A673 (cell line): ENCODE results near the gene DPH7. TPM values are rescaled to one million over a fixed set of nuclear protein-coding genes. Genes with fewer than 3 reads are reported as not detected.

Source experiments
- BruUV-seq: library from RNA; stranded (reverse); fragments of 400-500 nt; replicated peaks from 2 replicates; lab custom pipeline; 2021; lab: Mats Ljungman, UMichigan
- CTCF ChIA-PET: fragments of 300-600 bp; sonication (Branson Sonifier 250); formaldehyde crosslinking; loops from one replicate; lab custom pipeline; 2022; ENCODE audit warnings: antibody characterized with exemption; lab: Charles Lee
- POLR2A ChIA-PET: fragments of 300-600 bp; sonication (Branson Sonifier 250); formaldehyde crosslinking; loops from one replicate; lab custom pipeline; 2022; ENCODE audit warnings: antibody characterized with exemption; ENCODE audit not compliant: low non-redundant PET; lab: Charles Lee
- DNase-seq: peaks from one replicate; pipeline ENCODE4 v3.0.0-alpha.2; 2015; ENCODE audit warnings: low spot score
- H3K27ac ChIP-seq: fragments of 200-600 bp; sonication (generic); 2 replicates; pipeline ENCODE4 v1.5.1; 2016; ENCODE audit warnings: mixed run types, low read depth, mild to moderate bottlenecking, mixed read lengths, antibody characterized with exemption, low read length; ENCODE audit not compliant: poor library complexity, severe bottlenecking
- H3K27me3 ChIP-seq: fragments of 200-600 bp; sonication (generic); replicated peaks from 2 replicates; pipeline ENCODE4 v1.6.1; 2017; ENCODE audit warnings: mixed run types, low read depth, mild to moderate bottlenecking, mixed read lengths, antibody characterized with exemption, low read length; ENCODE audit not compliant: insufficient read depth, poor library complexity
- H3K36me3 ChIP-seq: fragments of 200-600 bp; sonication (generic); 2 replicates; pipeline ENCODE4 v1.6.1; 2016; ENCODE audit warnings: mixed run types, mild to moderate bottlenecking, mixed read lengths, antibody characterized with exemption, low read length; ENCODE audit not compliant: insufficient read depth, poor library complexity, severe bottlenecking
- H3K4me1 ChIP-seq: fragments of 200-600 bp; sonication (generic); 2 replicates; pipeline ENCODE4 v1.6.1; 2017; ENCODE audit warnings: mixed run types, mild to moderate bottlenecking, mixed read lengths, antibody characterized with exemption, low read length; ENCODE audit not compliant: insufficient read depth, poor library complexity, severe bottlenecking
- H3K4me3 ChIP-seq: fragments of 200-600 bp; sonication (generic); 2 replicates; pipeline ENCODE4 v1.5.1; 2016; ENCODE audit warnings: low read depth, mixed run types, mild to moderate bottlenecking, mixed read lengths, low read length; ENCODE audit not compliant: poor library complexity, severe bottlenecking
- H3K9me3 ChIP-seq: fragments of 200-600 bp; sonication (generic); 2 replicates; pipeline ENCODE4 v1.6.1; 2016; ENCODE audit warnings: mixed run types, low read depth, mild to moderate bottlenecking, mixed read lengths, antibody characterized with exemption, low read length; ENCODE audit not compliant: poor library complexity, severe bottlenecking
- CTCF ChIP-seq: fragments of 300-800, 200-600 bp; sonication (generic); conservative IDR thresholded peaks from 2 replicates; pipeline ENCODE4 v1.5.1; 2017; ENCODE audit warnings: low read depth, mild to moderate bottlenecking, antibody characterized with exemption, low read length, moderate library complexity, mixed read lengths
- EZH2 ChIP-seq: fragments of 200-600 bp; sonication (generic); IDR thresholded peaks from 2 replicates; pipeline ENCODE4 v1.6.1; 2017; ENCODE audit warnings: borderline replicate concordance, low read depth, mild to moderate bottlenecking, mixed read lengths, antibody characterized with exemption, low read length; ENCODE audit not compliant: poor library complexity, severe bottlenecking
- intact Hi-C: fragments of 100-400 bp; cut with micrococcal nuclease; formaldehyde crosslinking; loops from one replicate; pipeline ENCODE4 v1.10.0; 2022; ENCODE audit not compliant: unreplicated experiment
- total RNA-seq: library from RNA; stranded (reverse); gene quantifications from 2 replicates; pipeline ENCODE4 v1.2.3, GENCODE V29; 2021

The DPH7 gene
- total RNA-seq, 1 experiment from 2014 or later, result 56.9 TPM

- H3K9me3 ChIP-seq, result no peaks in the 10 kb centered on the region
- ChIA-PET POLR2A (no interaction called here), CTCF (interaction anchor here (0.6 kb wide), 1 partner anchor 197 kb away, joined by 4 read pairs; the partner anchor contains the start of gene EXD3)
- TF ChIP-seq EZH2 (no peak), CTCF (no peak)
- H3K4me3 ChIP-seq, result peak overlapping the region; percentile 68
- H3K27ac ChIP-seq, result peak overlapping the region; percentile 73
- DNase-seq, result peak; percentile 55
- H3K4me1 ChIP-seq, result peaks cover 6% of the 10 kb centered on the region
- no TSS peak for BruUV-seq
- intact Hi-C loops, result no loop called here
- H3K27me3 ChIP-seq, result no peaks in the 10 kb centered on the region
- H3K36me3 ChIP-seq, result peaks cover 20% of the 10 kb centered on the region
Measured at GRCh38 chr9:137619240-137620047, 40.7 kb upstream of the DPH7 start.

GRCh38 chr9:137618105-137619067 lies 39.7 kb upstream of the DPH7 start, which contains the start of gene EHMT1:
Gene EHMT1 (plus strand): TSS chr9:137619005. CDS start chr9:137619029, 24 bp downstream.
- peaks cover 6% of the 10 kb centered on the region for H3K4me1 ChIP-seq
- CTCF ChIA-PET, result interaction anchor here (0.6 kb wide), 1 partner anchor 9 kb away, joined by 6 read pairs; no protein-coding TSS in a partner anchor
- TSS peak; percentile 74 for BruUV-seq
- no peaks in the 10 kb centered on the region for H3K9me3 ChIP-seq
- TF ChIP-seq EZH2 (no peak), CTCF (no peak)
- intact Hi-C loops, result no loop called here
- no peaks in the 10 kb centered on the region for H3K27me3 ChIP-seq
- H3K27ac ChIP-seq, result peak within 1 kb of the TSS; percentile 92
- peak; percentile 92 for DNase-seq
- peak within 1 kb of the TSS; percentile 99 for H3K4me3 ChIP-seq
- H3K36me3 ChIP-seq, result peaks cover 29% of the 10 kb centered on the region
- POLR2A ChIA-PET, result interaction anchor here (0.6 kb wide), 1 partner anchor 62 kb away, joined by 3 read pairs; no protein-coding TSS in a partner anchor

GRCh38 chr9:137615387-137615871 lies 36.7 kb upstream of the DPH7 start:
- CTCF ChIA-PET, result no interaction called here
- intact Hi-C loops, result no loop called here

More at GRCh38 chr9:137615387-137615871, 36.7 kb upstream of the DPH7 start:
- no peak for TF ChIP-seq EZH2
- no peak for TF ChIP-seq CTCF
- H3K4me1 ChIP-seq, result peaks cover 4% of the 10 kb centered on the region
- no peak for DNase-seq
- no peak overlapping the region for H3K4me3 ChIP-seq
- no TSS peak for BruUV-seq
- H3K27ac ChIP-seq, result no peak overlapping the region
- H3K9me3 ChIP-seq, result no peaks in the 10 kb centered on the region
- POLR2A ChIA-PET, result no interaction called here
- peaks cover 31% of the 10 kb centered on the region for H3K36me3 ChIP-seq
- H3K27me3 ChIP-seq, result no peaks in the 10 kb centered on the region
